HCT116 (cell line): ENCODE data around the gene CLCN4.

ENCODE experiments used
- CTCF ChIP-seq, 3 experiments: fragments of 200-600 bp in 1 of 3; sonication (generic) in 1 of 3; IDR thresholded peaks in 2 of 3; conservative IDR thresholded peaks in 1 of 3; 2 replicates each; pipeline ENCODE4 v1.5.1; 2012 to 2017; ENCODE audit warnings: low read depth in 2 of 3, low read length in 2 of 3, antibody characterized with exemption in 1 of 3, borderline replicate concordance in 1 of 3, control low read depth in 1 of 3, mild to moderate bottlenecking in 1 of 3, mixed read lengths in 1 of 3, mixed run types in 1 of 3, moderate library complexity in 1 of 3; ENCODE audit not compliant: insufficient read depth in 1 of 3
- EZH2phosphoT487 ChIP-seq: fragments of 200-600 bp; IDR thresholded peaks from 2 replicates; pipeline ENCODE4 v1.6.1; 2018; ENCODE audit warnings: antibody characterized with exemption, borderline replicate concordance
- JUND ChIP-seq: IDR thresholded peaks from 2 replicates; pipeline ENCODE4 v1.6.1; 2012
- POLR2AphosphoS5 ChIP-seq: IDR thresholded peaks from 2 replicates; pipeline ENCODE4 v1.6.1; 2011; ENCODE audit warnings: mild to moderate bottlenecking, low read depth, low read length, moderate library complexity
- RAD21 ChIP-seq: IDR thresholded peaks from 2 replicates; pipeline ENCODE4 v1.6.1; 2012; ENCODE audit warnings: low read depth, mild to moderate bottlenecking
- REST ChIP-seq: IDR thresholded peaks from 2 replicates; pipeline ENCODE4 v1.6.1; 2012; ENCODE audit warnings: low read depth
- ZNF274 ChIP-seq: fragments of 200-500 bp; sonication (Bioruptor generic); IDR thresholded peaks from 2 replicates; pipeline ENCODE4 v1.6.1; 2014; ENCODE audit warnings: mild to moderate bottlenecking, low read depth, low read length, inconsistent platforms

GRCh38 chrX:10110984-10111363 lies 45.8 kb upstream of the CLCN4 start:
- no peak for TF ChIP-seq CTCF (IDR thresholded peaks at IDR 0.05 in 2 of 3, conservative IDR thresholded peaks at IDR 0.05 in 1 of 3; ENCODE audit: borderline replicate concordance in 1 of 3, insufficient read depth in 1 of 3, low read depth in 2 of 3, low read length in 2 of 3)
- no peak for TF ChIP-seq POLR2AphosphoS5
- TF ChIP-seq RAD21, result no peak
- no peak for TF ChIP-seq REST
- no peak for TF ChIP-seq ZNF274
- TF ChIP-seq EZH2phosphoT487, result no peak
- no peak for TF ChIP-seq JUND
